ENCODE measurements around the gene ZFAND5.

GRCh38 chr9:72364679-72365524 lies at the start of gene ZFAND5:
- TF ChIP-seq CEBPB (IDR thresholded peaks at IDR 0.05) (no peak; a peak in 1 of 4 replicates), MAX (IDR thresholded peaks at IDR 0.05) (no peak; the same call in 1 of the 2 replicates), EP300 (IDR thresholded peaks at IDR 0.05) (peak in 1 of 2 experiments; percentile 38; a peak in 2 of 5 replicates)
